ENCODE measurements around the gene SNX32. TPM values are rescaled to one million over a fixed set of nuclear protein-coding genes. Genes with fewer than 3 reads are reported as not detected.

Gene SNX32
- polyA plus RNA-seq, 1 donor = 1.6 TPM

DNA sequence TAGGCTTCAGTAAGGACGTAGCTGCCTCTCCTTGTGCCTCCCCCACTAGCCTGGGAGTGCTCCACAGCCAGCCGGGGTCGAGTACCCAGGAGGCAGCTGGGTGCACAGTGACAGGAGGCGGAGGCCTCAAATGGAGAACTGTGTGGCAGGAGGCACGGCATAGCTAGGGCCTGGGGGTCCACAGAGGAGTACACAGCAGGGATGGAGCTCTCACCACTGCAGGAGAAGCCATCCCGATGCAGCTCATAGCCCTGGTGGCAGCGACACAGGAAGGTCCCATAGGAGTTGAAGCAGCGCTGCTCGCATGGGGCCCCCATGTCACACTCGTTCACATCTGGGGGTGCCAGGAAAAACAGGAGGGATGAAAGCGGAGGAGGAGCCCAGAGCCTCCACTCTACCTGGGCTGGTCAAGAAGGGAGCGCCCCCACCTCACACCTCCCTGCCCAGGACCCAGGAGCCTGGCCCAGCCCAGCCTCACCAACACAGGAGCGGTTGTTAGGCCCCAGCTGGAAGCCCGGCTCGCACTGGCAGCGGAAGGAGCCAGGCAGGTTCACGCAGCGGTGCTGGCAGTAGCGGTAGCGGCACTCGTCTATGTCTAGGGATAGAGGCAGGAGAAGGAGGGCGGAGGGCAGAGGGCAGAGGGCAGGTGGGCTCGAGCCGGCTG, 36.0 kb downstream of the SNX32 start:
- no peak for DNase-seq

DNA sequence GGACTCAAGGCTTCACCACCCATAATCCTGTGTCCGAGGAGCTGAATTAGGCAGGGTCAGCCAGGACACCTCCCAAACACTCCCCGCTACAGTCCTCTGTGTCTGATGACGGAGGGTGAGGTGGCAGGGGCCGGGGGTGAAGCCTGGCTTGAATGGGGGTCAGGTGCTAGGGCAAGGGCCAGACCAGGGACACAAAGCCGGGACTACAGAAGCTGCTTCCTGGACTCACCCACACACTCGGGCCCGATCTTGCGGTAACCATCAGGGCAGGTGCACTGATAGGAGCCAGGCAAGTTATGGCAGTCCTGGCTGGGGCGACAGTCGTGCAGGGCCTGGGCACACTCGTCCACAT, 36.5 kb downstream of the SNX32 start:
- DNase-seq = no peak

DNA sequence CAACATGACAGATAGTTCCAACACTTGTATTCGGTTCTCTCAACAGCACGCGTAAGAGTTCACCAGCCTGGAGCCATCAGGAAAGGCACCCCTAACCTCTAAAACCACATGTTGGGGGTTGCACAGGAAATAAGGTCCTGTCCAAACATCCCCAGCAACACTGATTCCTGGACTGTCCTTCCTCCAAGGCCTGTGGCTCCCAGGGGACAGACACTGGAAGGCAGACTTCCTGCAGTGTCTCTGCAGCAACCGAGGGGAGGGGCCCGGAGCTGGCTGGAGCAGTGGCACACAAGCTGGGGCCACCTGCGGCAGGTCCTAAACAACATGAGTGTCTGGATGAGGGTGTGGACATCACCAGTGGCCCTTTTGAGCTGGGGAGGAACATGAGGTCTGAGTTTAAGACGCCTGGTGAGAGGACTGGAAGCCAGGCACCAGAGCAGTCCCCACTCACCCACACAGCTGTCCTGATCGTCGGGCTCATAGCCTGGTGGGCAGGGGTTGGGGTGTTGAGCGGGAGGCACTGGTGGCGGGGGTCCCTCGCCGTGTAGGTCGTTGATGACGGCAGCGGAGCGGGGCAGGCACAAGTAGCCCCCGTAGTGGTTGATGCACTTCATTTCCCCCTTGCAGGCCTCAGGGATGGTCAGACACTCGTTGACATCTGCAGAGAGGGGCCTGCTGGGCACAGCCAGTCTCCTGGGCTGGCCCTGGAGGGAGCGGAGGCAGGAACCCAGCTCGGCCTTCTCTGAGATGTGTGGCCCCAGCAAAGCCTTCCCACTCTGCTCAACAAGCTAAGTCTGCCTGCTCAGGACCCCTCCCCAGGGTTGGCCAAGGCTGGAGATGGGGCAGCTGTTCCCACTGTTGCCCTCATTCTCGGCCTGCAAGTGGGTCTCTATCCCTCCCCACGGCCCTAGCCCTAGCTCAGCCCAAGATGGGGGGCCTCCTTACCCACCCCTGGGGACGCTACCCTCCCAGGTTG, 37.2 kb downstream of the SNX32 start:
- DNase-seq = no peak

DNA sequence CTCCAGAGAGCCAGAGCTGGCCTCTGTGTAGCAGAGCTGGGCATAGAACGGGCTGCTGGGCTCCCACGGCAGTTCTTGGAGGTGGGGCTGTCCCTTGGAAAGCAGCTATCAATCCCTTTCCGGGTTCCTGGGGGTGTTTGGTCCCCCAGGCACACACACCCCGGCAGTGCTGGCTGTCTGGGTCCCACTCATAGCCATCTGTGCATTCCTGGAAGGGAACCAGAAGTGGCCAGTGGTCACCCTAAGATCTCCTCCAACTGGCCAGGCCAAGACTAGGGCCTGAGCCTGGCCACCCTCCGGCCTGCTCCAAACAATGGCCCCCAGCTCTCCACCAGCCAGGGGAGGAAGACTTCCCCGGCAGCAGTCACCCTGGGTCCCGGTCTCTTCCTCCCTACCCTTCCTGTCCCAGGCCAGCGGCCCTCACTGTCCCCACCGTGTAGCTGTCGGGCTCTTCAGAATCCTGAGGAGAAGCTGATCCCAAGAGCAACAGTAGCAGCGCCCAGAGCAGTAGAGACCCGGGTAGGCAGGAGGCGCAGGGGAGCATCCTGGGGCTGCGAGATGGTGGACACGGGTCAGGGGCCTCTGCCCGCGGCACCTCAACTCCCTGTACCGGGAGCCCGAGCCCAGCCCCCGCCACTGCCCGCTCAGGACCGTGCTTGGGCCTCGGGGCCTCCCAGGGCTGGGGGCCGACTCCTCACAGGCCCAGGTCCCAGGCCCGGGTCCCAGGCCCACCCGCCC, 38.2 kb downstream of the SNX32 start:
- DNase-seq = peak; percentile 41

DNA sequence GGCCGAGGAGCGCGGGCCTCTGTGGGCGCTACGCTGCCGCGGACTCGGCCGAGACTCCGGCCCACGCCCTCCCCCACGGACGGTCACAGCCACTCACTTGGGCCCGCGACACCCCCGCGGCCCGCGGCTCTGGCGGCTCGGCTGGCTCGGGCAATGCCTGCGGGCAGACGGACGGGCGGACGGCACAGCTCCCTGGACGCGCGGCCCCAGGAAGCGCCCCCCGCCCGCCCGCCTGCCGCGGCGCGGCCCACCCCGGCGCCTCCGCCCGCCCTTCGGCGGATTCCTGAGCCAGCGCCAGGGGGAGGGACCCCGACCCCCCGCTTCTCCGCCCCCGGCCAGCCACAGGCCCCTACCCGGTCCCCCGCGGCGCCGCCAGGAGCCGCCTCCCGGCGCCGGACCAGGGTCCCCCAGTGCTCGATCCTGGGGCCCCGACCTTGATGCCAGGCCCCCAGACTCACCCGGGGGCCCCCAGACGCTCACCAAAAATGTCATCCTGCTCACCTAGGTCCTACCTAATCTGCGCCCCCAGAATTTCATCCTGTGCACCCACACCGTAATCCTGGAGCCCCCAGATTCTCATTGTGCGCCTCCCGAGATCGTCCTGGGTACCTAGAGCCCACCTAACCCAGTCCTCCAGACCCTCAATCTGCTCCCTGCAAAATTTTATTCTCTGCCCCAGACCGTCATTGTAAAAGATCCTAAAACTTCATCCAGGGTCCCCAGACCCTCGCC, 39.0 kb downstream of the SNX32 start, which contains the start of gene EFEMP2:
Gene EFEMP2 (minus strand): TSS at position 215 of the 732 bp plus-strand sequence. CDS start 446 bp downstream, outside the sequence.
- peak; percentile 74 for DNase-seq

DNA sequence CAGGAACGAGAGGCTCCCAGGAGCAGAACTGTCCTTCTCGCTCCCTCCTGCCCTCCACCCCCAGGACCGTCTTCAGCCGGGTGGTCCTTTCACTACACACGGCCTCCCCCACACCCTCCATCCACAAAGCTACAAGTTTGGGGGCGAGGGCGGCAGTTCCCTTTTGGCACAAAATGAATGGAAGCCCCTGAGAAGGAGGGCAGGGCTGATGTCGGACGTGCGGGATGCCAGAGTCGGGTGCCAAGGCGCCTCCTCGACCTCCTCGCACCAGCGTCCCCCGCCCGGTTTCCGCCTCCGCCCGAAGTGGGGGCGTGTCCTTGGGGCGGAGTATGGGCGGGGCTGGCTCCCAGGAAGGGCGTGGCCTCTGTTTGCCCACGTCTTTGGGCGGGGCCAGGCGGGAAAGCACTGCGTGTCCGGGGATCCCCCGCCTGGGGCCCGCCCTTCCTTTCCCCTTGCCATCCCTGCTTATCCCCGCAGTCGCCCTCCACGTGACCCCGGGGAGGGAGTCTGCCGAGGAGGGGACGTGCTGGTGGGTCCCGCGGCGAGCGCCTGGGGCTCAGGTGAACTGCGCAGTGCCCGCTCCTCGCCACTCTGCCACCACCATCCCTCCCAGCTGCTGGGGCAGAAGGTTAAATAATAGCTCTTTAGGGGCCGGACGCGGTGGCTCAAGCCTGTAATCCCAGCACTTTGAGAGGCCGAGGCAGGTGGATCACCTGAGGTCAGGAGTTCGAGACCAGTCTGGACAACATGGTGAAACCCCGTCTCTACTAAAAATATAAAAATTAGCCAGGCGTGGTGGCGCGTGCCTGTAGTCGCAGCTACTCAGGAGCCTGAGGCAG, 39.8 kb downstream of the SNX32 start:
- peak; percentile 93 for DNase-seq

DNA sequence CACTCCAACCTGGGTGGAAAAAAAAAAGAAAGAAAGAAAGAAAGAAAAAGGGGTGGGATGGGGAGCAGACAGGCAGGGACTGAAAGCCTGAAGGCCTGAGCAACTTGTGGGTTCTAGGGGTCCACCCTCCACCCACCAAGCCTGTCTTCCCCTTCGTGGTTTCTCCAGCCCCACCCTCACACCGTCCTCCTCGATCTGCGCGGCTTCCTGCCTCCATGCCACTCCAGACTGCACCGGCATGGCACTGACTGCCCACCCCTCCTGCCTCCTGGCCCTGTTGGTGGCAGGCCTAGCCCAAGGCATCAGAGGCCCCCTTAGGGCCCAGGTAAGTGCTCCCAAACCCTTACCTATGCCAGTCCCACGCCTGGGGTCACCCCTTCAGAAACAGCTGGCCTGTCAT, 45.9 kb downstream of the SNX32 start, which contains the start of gene CTSW:
Gene CTSW (plus strand): TSS at position 221 of the 400 bp plus-strand sequence. CDS start 18 bp downstream, at position 239.
- DNase-seq = no peak

DNA sequence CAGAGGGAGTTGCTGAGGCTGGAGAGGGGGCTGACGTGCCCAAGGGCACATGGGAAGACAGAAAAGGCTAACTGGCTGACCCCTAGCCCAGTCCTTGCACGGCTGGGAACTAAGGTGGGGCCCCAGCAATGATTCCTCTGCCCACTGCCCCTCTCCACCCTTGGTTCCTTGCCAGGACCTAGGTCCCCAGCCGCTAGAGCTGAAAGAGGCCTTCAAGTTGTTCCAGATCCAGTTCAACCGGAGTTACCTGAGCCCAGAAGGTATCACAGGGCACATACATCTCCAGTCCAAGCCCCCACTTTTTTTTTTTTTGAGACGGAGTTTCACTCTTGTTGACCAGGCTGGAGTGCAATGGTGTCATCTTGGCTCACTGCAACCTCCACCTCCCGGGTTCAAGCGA, 46.3 kb downstream of the SNX32 start:
- DNase-seq = no peak

DNA sequence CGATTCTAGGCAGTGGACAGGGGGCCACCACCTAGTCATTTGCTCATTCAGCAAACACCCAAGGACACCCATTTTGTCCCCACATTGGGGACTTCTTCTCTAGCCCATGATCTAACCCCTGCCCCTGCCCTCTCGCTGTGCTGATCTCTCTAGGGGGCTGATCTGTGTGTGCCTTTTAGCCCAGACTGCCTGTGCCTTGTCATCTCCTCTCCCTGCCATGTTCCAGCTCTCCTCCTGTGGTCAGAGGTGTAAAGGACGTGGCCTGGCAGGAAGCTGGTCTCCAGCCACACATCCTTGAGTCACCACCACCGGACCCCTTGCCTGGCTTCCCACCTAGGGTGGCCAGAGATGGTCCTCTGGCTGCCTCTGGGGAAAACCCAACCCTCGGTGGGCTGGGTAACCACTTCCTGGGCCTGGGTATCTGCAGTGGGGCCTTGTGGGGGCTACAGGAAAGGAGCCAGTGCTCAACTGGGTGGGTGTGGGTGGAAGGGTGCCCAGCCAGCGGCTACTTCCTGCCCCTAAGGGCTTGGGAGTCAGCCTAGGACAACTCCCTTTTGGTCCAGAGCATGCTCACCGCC, 47.2 kb downstream of the SNX32 start:
- no peak for DNase-seq

DNA sequence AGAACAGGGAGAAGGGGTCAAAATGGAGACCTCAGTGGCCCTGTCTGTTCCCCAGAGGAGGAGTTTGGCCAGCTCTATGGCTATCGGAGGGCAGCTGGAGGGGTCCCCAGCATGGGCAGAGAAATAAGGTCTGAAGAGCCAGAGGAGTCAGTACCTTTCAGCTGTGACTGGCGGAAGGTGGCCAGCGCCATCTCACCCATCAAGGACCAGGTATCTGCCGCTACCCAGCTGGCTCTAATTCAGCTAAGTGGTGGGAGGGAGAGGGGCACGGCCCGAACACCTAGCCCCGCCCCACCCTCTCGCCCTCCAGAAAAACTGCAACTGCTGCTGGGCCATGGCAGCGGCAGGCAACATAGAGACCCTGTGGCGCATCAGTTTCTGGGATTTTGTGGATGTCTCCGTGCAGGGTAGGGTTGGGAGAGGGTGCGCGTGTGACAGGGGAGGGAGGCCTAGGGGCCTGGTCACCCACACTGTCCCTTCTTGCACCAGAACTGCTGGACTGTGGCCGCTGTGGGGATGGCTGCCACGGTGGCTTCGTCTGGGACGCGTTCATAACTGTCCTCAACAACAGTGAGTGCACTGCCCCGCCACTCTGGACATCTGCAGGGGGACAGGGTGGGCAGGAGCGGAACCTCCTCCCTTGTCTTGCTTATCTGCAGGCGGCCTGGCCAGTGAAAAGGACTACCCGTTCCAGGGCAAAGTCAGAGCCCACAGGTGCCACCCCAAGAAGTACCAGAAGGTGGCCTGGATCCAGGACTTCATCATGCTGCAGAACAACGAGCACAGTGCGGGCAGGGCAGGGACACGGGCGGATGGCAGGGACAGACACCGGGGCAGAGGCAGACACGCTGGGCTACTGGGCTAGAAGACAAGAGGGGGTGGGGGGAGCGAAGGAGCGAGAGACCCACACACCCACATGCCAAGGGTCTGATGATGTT, 48.6 kb downstream of the SNX32 start:
- DNase-seq = no peak

DNA sequence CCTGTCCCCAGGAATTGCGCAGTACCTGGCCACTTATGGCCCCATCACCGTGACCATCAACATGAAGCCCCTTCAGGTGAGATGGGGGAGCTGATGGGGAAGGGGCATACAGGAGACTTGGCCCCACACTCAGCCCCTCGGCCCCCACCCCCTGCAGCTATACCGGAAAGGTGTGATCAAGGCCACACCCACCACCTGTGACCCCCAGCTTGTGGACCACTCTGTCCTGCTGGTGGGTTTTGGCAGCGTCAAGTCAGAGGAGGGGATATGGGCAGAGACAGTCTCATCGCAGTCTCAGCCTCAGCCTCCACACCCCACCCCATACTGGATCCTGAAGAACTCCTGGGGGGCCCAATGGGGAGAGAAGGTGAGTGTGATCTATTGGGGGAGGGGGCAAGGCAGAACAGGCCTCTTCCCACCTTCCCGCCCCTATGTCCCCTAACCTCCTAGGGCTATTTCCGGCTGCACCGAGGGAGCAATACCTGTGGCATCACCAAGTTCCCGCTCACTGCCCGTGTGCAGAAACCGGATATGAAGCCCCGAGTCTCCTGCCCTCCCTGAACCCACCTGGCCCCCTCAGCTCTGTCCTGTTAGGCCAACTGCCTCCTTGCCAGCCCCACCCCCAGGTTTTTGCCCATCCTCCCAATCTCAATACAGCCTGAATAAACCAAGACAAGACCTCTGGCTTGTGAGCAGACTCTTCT, 49.4 kb downstream of the SNX32 start:
- no peak for DNase-seq

DNA sequence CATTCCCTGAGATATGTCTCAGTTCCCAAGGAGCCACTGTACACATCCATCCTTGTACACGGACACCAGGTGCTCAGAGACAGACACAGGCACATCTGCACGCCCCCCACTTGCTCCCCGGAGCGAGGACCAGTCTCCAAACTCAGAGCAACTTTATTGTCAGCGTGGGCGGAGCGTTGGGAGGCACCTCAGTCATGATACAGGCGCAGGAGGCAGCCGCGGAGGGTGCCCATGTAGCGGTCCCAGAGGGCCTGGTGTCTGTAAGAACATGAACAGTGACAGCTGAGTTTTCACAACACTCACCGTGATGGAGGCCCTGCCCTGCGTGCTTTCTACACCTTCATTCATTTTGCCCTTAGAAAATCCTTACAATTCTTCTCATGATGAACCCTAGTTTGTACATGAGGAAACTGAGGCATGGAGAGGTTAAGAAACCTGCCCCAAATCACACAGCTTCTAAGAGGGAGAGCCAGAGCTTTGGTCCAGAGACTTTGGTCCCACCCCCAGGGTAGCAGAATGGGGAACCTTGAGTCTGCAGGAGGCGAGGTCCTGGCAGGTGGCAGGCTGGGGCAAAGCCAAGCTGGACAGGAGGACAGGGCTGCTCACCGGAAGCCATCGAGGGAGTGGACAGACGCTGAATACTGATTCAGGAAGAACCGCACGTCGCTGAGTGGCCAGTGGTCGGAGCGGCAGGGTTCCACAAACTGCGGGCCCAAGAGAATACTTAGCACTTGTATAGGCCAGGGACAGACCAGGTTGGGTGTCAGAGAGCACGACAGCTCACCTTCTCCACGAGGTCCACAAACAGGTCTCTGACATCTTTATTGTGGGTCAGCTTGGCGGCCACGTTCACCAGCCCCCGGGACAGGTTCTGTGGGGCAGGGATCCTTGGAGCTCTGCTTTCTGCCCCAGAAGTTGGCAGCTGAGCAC, 50.3 kb downstream of the SNX32 start:
- no peak for DNase-seq

DNA sequence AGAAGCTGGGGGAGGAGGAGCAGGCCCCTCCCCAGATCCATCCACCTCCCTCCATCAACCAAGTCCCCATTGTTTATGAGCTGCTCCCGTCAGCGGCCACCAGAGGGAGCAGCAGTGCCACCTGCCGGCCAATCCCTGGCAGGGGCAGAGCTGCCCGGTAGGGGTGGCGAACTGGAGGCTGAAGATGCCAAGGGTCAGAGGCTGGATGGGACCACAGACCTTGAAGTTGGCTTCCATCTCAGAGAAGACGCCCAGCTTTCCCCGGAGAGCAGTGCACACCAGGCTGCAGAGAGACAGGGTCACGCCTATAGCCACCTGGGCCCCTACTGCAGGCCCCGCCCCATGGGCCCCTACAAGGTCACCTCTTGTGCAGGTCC, 50.9 kb downstream of the SNX32 start:
- peak; percentile 69 for DNase-seq

DNA sequence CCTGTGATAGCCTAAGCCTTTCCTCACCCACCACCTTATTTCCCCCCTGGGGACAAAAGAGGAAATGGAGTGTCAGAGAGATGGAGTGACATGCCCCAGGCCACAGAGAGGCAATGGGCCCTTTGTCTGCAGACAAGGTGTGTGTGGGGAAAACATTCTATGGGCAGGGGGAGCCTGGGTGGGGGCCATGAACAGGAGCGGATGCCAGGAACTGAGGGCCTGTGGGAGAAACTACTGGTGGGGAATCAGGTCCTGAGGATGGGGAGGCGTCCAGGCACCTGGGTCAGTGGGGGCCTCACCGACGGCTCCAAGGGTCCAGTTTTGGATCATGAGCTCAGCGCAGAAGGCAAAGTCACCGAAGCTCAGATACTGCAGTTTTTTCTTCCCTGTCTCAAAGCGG, 51.5 kb downstream of the SNX32 start:
- no peak for DNase-seq

DNA sequence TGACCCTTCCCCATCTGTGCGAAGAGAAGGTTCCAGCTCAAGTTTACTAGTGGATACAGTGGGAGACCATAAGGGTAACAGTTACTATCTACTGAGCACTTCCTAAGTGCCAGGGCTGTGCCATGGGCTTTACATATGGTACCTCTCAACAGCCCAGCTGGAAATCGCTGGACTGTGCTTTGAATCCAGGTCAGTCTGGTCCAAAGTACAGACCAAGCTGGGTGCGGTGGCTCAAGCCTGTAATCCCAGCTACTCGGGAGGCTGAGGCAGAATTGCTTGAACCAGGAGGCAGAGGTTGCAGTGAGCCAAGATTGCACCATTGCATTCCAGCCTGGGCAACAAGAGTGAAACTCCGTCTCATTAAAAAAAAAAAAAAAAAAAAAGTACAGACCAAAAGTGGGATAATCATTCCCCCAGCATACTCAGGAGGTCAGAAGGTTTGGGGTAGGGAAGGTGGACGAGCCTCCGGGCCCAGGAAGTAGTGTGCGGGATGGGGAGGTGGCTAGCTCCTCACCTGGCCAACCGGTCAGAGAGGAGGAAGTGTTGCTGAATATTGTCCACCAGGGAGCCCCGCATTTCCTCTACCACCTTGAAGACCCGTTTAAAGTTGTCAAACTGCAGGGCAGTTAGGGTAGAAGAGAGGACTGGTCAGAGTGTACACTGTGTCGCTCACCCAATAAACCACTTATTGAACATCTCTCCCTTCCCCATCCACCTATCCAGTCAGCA, 52.2 kb downstream of the SNX32 start:
- no peak for DNase-seq

DNA sequence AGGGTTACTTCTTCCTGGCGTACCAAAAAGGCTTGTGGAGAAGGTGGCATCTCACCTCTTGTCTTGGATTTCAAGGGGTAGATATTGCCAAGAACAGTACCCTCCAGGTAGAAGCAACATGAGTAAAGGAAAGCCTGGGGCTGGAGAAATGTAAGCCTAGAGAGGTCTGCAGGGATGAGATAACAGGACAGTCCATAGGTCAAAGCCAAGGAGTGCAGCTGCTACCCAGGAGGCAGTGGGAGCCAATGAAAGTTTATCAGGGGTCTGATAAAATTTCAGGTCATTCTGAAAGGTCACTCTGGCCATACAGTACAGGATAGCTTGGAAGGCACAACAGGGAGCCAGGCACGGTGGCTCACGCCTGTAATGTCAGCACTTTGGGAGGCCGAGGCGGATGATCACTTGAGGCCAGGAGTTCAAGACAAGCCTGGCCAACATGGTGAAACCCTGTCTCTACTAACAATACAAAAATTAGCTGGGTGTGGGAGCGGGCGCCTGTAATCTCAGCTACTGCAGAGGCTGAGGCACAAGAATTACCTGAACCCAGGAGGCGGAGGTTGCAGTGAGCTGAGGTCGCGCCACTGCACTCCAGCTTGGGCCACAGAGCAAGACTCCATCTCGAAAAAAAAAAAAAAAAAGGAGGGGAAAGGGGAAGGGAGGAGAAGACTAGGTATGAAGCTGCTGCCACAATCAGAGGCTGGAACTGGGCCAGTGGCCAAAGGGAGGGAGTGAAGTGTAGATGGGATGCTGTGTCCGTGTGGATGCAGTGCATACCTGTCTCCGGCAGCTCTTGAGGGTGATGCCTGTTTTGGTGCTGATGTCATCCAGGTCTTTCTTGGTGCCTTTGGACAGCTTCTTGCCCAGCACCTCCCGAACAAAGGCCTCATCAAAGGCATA, 53.3 kb downstream of the SNX32 start:
- no peak for DNase-seq

All from hindlimb muscle (tissue), 1 donor.